ENCODE data around the gene PAK4.
"Not testable (repeated sequence)": the region's sequence is repeated elsewhere in the genome, so short reads cannot be mapped to it uniquely, and the experiment has no call there.

The PAK4 gene

GRCh38 chr19:39208175-39208795, 82.7 kb downstream of the PAK4 start:
- FAIRE-seq (no peak), DNase-seq (ENCODE audit: insufficient read length) (no peak)

GRCh38 chr19:39209196-39209595, 83.6 kb downstream of the PAK4 start:
- FAIRE-seq (no peak), DNase-seq (ENCODE audit: insufficient read length) (no peak)
- TF ChIP-seq TAF1 (IDR thresholded peaks at IDR 0.05; ENCODE audit: borderline replicate concordance, low read depth, low read length) (no peak), POLR2AphosphoS5 (IDR thresholded peaks at IDR 0.05; ENCODE audit: low read depth, low read length) (no peak), POLR2A (IDR thresholded peaks at IDR 0.05; ENCODE audit: low read depth, low read length) (no peak)

More at GRCh38 chr19:39208175-39208795, 82.7 kb downstream of the PAK4 start:
- TF ChIP-seq POLR2A (IDR thresholded peaks at IDR 0.05; ENCODE audit: low read depth, low read length) (no peak), POLR2AphosphoS5 (IDR thresholded peaks at IDR 0.05; ENCODE audit: low read depth, low read length) (no peak), TAF1 (IDR thresholded peaks at IDR 0.05; ENCODE audit: borderline replicate concordance, low read depth, low read length) (no peak)

- FAIRE-seq (no peak), DNase-seq (ENCODE audit: insufficient read length) (no peak)
- TF ChIP-seq POLR2AphosphoS5 (IDR thresholded peaks at IDR 0.05; ENCODE audit: low read depth, low read length) (no peak), TAF1 (IDR thresholded peaks at IDR 0.05; ENCODE audit: borderline replicate concordance, low read depth, low read length) (no peak), POLR2A (IDR thresholded peaks at IDR 0.05; ENCODE audit: low read depth, low read length) (no peak)
These were observed 86.3 kb downstream of the PAK4 start for GRCh38 chr19:39211731-39212374.

GRCh38 chr19:39212375-39212742, 86.8 kb downstream of the PAK4 start:
- DNase-seq (ENCODE audit: insufficient read length) (no peak), FAIRE-seq (no peak)
- TF ChIP-seq TAF1 (IDR thresholded peaks at IDR 0.05; ENCODE audit: borderline replicate concordance, low read depth, low read length) (no peak), POLR2A (IDR thresholded peaks at IDR 0.05; ENCODE audit: low read depth, low read length) (no peak), POLR2AphosphoS5 (IDR thresholded peaks at IDR 0.05; ENCODE audit: low read depth, low read length) (no peak)

- not testable (repeated sequence) for FAIRE-seq; DNase-seq (ENCODE audit: insufficient read length)
These were observed 89.7 kb downstream of the PAK4 start for GRCh38 chr19:39215323-39215722.

GRCh38 chr19:39217094-39217493, 91.5 kb downstream of the PAK4 start:
- no peak for DNase-seq (ENCODE audit: insufficient read length)
- TF ChIP-seq TAF1 (IDR thresholded peaks at IDR 0.05; ENCODE audit: borderline replicate concordance, low read depth, low read length) (no peak), POLR2AphosphoS5 (IDR thresholded peaks at IDR 0.05; ENCODE audit: low read depth, low read length) (no peak), POLR2A (IDR thresholded peaks at IDR 0.05; ENCODE audit: low read depth, low read length) (no peak)
- FAIRE-seq, result no peak

- DNase-seq (ENCODE audit: insufficient read length) (no peak), FAIRE-seq (peak; percentile 40)
- no peak for TF ChIP-seq POLR2A (IDR thresholded peaks at IDR 0.05; ENCODE audit: low read depth, low read length)
- no peak for TF ChIP-seq TAF1 (IDR thresholded peaks at IDR 0.05; ENCODE audit: borderline replicate concordance, low read depth, low read length)
- TF ChIP-seq POLR2AphosphoS5 (IDR thresholded peaks at IDR 0.05; ENCODE audit: low read depth, low read length), result no peak
These were observed 92.8 kb downstream of the PAK4 start for GRCh38 chr19:39218230-39219007.

GRCh38 chr19:39219108-39219507, 93.5 kb downstream of the PAK4 start:
- not testable (repeated sequence) for DNase-seq (ENCODE audit: insufficient read length); FAIRE-seq

- FAIRE-seq, result no peak
These were observed 98.2 kb downstream of the PAK4 start for GRCh38 chr19:39223703-39224279.

GRCh38 chr19:39224910-39225309, 99.3 kb downstream of the PAK4 start:
- TF ChIP-seq POLR2AphosphoS5 (IDR thresholded peaks at IDR 0.05; ENCODE audit: low read depth, low read length), result no peak
- TF ChIP-seq POLR2A (IDR thresholded peaks at IDR 0.05; ENCODE audit: low read depth, low read length), result no peak
- no peak for TF ChIP-seq TAF1 (IDR thresholded peaks at IDR 0.05; ENCODE audit: borderline replicate concordance, low read depth, low read length)
- no peak for FAIRE-seq
- no peak for DNase-seq (ENCODE audit: insufficient read length)

More at GRCh38 chr19:39223703-39224279, 98.2 kb downstream of the PAK4 start:
- DNase-seq (ENCODE audit: insufficient read length), result no peak
- TF ChIP-seq POLR2A (IDR thresholded peaks at IDR 0.05; ENCODE audit: low read depth, low read length) (no peak), TAF1 (IDR thresholded peaks at IDR 0.05; ENCODE audit: borderline replicate concordance, low read depth, low read length) (no peak)
